Osteoblast (primary cell): ENCODE measurements around the gene SCGB2A2. TPM values are rescaled to one million over a fixed set of nuclear protein-coding genes. Genes with fewer than 3 reads are reported as not detected.

ENCODE experiments used
- DNase-seq: peaks from one replicate; pipeline ENCODE4 v3.0.0; 2011; ENCODE audit warnings: low spot score, mixed read lengths; ENCODE audit not compliant: insufficient read length; ENCODE audit errors: missing footprints
- H2AFZ ChIP-seq: 2 replicates; pipeline ENCODE4 v1.6.0; 2011; ENCODE audit warnings: mild to moderate bottlenecking, low read length
- H3K27ac ChIP-seq: 2 replicates; pipeline ENCODE4 v1.5.1; 2011; ENCODE audit warnings: mild to moderate bottlenecking, low read depth, low read length, moderate library complexity
- H3K27me3 ChIP-seq: 2 replicates; pipeline ENCODE4 v1.6.0; 2012; ENCODE audit warnings: mild to moderate bottlenecking, control low read depth, inconsistent platforms, low read length, moderate library complexity; ENCODE audit not compliant: insufficient read depth
- H3K36me3 ChIP-seq: 2 replicates; pipeline ENCODE4 v1.5.1; 2011; ENCODE audit warnings: mild to moderate bottlenecking, low read length, control low read depth, moderate library complexity; ENCODE audit not compliant: insufficient read depth
- H3K4me1 ChIP-seq: 2 replicates; pipeline ENCODE4 v1.5.1; 2011; ENCODE audit warnings: mild to moderate bottlenecking, low read length, control low read depth, moderate library complexity; ENCODE audit not compliant: insufficient read depth
- H3K4me2 ChIP-seq: 2 replicates; pipeline ENCODE4 v1.6.0; 2011; ENCODE audit warnings: mild to moderate bottlenecking, low read length; ENCODE audit not compliant: insufficient read depth
- H3K4me3 ChIP-seq: fragments of 200-600 bp; sonication (generic); 3 replicates; pipeline ENCODE4 v1.5.1; 2012; ENCODE audit warnings: mild to moderate bottlenecking, low read length, inconsistent platforms; ENCODE audit not compliant: insufficient read depth
- H3K79me2 ChIP-seq: 2 replicates; pipeline ENCODE4 v1.6.0; 2012; ENCODE audit warnings: mild to moderate bottlenecking, low read length, control low read depth, inconsistent platforms; ENCODE audit not compliant: insufficient read depth
- H3K9me3 ChIP-seq: 2 replicates; pipeline ENCODE4 v1.5.1; 2011; ENCODE audit warnings: low read depth, low read length, control low read depth
- H4K20me1 ChIP-seq: 2 replicates; pipeline ENCODE4 v1.6.0; 2012; ENCODE audit warnings: mild to moderate bottlenecking, low read length, control low read depth; ENCODE audit not compliant: insufficient read depth
- total RNA-seq: library from RNA; depleted of rRNA; stranded (reverse); fragments of >200 nt; gene quantifications from 2 replicates; pipeline ENCODE4 v1.2.3, GENCODE V29; 2012
- TF ChIP-seq, protein P1 (sequence below): IDR thresholded peaks from 2 replicates; pipeline ENCODE4 v1.5.1; 2011; ENCODE audit warnings: mild to moderate bottlenecking, low read depth, low read length, moderate library complexity; ENCODE audit errors: extremely low read depth

SCGB2A2 gene
- total RNA-seq, 1 donor = not detected

DNA sequence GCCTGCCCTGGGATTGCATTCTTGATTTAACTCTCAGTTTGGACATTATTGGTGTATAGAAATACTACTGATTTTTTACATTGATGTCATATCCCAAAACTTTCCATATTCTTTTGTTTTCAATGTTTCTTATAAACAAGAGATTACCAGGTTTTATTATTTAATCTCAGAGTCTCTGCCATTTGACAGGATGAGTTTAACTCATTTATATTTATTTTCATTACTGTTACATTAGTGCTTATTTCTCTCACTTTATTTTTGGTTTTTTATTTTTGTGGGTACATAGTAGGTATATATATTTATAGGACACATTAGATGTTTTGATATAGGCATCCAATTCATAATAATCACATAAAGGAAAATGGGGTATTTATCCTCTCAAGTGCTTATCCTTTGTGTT lies 38.0 kb downstream of the SCGB2A2 start:
- H3K79me2 ChIP-seq = no peaks in the 10 kb centered on the region
- H3K4me1 ChIP-seq = no peaks in the 10 kb centered on the region
- H4K20me1 ChIP-seq = no peaks in the 10 kb centered on the region
- H3K27ac ChIP-seq = no peak overlapping the region
- no peaks in the 10 kb centered on the region for H3K9me3 ChIP-seq
- H3K27me3 ChIP-seq = peaks cover 3% of the 10 kb centered on the region
- no peak for DNase-seq
- H3K4me2 ChIP-seq = no peak overlapping the region
- no peak overlapping the region for H2AFZ ChIP-seq
- TF ChIP-seq, protein P1, sequence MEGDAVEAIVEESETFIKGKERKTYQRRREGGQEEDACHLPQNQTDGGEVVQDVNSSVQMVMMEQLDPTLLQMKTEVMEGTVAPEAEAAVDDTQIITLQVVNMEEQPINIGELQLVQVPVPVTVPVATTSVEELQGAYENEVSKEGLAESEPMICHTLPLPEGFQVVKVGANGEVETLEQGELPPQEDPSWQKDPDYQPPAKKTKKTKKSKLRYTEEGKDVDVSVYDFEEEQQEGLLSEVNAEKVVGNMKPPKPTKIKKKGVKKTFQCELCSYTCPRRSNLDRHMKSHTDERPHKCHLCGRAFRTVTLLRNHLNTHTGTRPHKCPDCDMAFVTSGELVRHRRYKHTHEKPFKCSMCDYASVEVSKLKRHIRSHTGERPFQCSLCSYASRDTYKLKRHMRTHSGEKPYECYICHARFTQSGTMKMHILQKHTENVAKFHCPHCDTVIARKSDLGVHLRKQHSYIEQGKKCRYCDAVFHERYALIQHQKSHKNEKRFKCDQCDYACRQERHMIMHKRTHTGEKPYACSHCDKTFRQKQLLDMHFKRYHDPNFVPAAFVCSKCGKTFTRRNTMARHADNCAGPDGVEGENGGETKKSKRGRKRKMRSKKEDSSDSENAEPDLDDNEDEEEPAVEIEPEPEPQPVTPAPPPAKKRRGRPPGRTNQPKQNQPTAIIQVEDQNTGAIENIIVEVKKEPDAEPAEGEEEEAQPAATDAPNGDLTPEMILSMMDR = no peak
- H3K36me3 ChIP-seq = no peaks in the 10 kb centered on the region
- no peak overlapping the region for H3K4me3 ChIP-seq

DNA sequence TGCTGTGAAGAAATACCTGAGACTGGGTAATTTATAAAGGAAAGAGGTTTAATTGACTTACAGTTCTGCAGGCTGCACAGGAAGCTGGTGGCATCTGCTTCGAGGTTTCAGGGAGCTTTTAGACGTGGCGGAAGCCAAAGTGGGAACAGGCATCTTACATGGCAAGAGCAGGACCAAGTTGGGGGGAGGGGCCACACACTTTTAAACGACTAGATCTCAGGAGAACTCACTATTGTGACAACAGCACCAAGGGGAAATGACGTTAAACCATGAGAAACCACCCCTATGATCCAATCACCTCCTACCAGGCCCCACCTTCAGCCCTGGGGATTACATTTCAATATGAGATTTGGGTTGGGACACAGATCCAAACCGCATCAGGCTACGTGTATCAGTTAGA lies 40.0 kb downstream of the SCGB2A2 start:
- no peak for DNase-seq
- Histone ChIP-seq H3K9me3 (no peaks in the 10 kb centered on the region), H2AFZ (no peak overlapping the region), H3K79me2 (no peaks in the 10 kb centered on the region), H4K20me1 (no peaks in the 10 kb centered on the region), H3K4me2 (no peak overlapping the region), H3K4me1 (no peaks in the 10 kb centered on the region), H3K36me3 (no peaks in the 10 kb centered on the region), H3K4me3 (no peak overlapping the region), H3K27ac (no peak overlapping the region), H3K27me3 (peaks cover 10% of the 10 kb centered on the region)
- TF ChIP-seq, protein P1 = no peak

DNA sequence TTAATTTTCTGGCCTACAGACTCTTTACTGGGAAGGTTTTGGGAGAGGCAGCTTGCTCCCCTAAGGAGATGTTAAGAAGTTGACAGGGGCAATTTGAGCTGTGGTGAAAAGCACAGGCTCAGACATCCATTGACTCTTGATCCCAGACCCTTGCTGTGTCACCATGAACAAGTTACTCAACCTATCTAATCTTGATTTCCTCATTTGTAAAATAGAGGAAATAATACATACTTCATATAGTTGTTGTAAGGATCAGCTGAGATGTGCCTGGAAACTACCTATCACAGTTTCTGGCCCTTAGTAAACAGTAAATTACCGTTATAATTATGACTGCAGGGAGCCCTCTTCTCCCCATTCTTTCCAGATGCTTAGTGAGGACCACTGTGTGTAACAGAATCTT lies 45.5 kb downstream of the SCGB2A2 start:
- Histone ChIP-seq H3K9me3 (no peaks in the 10 kb centered on the region), H2AFZ (no peak overlapping the region), H3K4me2 (no peak overlapping the region), H3K36me3 (no peaks in the 10 kb centered on the region), H3K27ac (no peak overlapping the region), H4K20me1 (no peaks in the 10 kb centered on the region), H3K79me2 (no peaks in the 10 kb centered on the region), H3K4me3 (no peak overlapping the region), H3K4me1 (no peaks in the 10 kb centered on the region), H3K27me3 (peaks cover 15% of the 10 kb centered on the region)
- DNase-seq = no peak
- TF ChIP-seq, protein P1 = no peak

DNA sequence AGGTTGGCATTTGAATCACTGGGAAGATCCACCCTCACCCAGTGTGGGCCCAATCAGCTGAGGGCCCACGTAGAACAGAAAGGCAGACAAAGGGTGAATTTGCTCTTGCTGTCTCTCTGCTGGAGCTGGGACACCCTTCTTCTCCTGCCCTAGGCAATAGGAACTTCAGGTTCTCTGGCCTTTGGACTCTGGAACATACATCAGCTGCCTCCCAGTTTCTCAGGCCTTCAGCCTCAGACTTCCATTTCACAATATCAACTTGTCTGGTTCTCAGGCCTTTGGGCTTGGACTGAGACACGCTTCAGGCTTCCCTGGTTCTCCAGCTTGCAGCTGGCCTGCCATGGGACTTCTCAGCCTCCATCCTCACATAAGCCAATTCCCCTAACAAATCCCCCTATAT lies 52.6 kb downstream of the SCGB2A2 start:
- Histone ChIP-seq H3K79me2 (no peaks in the 10 kb centered on the region), H4K20me1 (no peaks in the 10 kb centered on the region), H3K4me1 (no peaks in the 10 kb centered on the region), H2AFZ (no peak overlapping the region), H3K36me3 (no peaks in the 10 kb centered on the region), H3K4me3 (no peak overlapping the region), H3K27ac (no peak overlapping the region), H3K9me3 (no peaks in the 10 kb centered on the region), H3K27me3 (peaks cover 5% of the 10 kb centered on the region), H3K4me2 (no peak overlapping the region)
- DNase-seq = no peak
- TF ChIP-seq, protein P1 = no peak

Other genes starting within 250 kb of the SCGB2A2 start
- gene INCENP, start 146.1 kb upstream of the SCGB2A2 start, total RNA-seq = 8.7 and 13.8 TPM in 2 replicates
- gene SCGB1D1, start 79.9 kb upstream of the SCGB2A2 start, total RNA-seq = not detected in 2 replicates
- not detected in 2 replicates for gene SCGB2A1, start 61.5 kb upstream of the SCGB2A2 start, total RNA-seq
- not detected in 2 replicates for gene SCGB1D2, start 27.9 kb upstream of the SCGB2A2 start, total RNA-seq
- not detected in 2 replicates for gene SCGB1D4, start 28.9 kb downstream of the SCGB2A2 start, total RNA-seq
- 0.36 and 0.59 TPM in 2 replicates for gene ASRGL1, start 67.3 kb downstream of the SCGB2A2 start, total RNA-seq
- not detected in 2 replicates for gene SCGB1A1, start 148.9 kb downstream of the SCGB2A2 start, total RNA-seq